Measurements from ENCODE around the gene CCL28.

- TF ChIP-seq, protein P1, sequence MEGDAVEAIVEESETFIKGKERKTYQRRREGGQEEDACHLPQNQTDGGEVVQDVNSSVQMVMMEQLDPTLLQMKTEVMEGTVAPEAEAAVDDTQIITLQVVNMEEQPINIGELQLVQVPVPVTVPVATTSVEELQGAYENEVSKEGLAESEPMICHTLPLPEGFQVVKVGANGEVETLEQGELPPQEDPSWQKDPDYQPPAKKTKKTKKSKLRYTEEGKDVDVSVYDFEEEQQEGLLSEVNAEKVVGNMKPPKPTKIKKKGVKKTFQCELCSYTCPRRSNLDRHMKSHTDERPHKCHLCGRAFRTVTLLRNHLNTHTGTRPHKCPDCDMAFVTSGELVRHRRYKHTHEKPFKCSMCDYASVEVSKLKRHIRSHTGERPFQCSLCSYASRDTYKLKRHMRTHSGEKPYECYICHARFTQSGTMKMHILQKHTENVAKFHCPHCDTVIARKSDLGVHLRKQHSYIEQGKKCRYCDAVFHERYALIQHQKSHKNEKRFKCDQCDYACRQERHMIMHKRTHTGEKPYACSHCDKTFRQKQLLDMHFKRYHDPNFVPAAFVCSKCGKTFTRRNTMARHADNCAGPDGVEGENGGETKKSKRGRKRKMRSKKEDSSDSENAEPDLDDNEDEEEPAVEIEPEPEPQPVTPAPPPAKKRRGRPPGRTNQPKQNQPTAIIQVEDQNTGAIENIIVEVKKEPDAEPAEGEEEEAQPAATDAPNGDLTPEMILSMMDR (conservative IDR thresholded peaks at IDR 0.05), result no peak
- no peak for TF ChIP-seq ZFX (IDR thresholded peaks at IDR 0.05)
Observed at GRCh38 chr5:43413966-43414365, 1.8 kb upstream of the CCL28 start.
